Esophagus muscularis mucosa (tissue), 4 donors: ENCODE measurements around the gene TBCEL. TPM values are rescaled to one million over a fixed set of nuclear protein-coding genes. Genes with fewer than 3 reads are reported as not detected.
"Not testable (repeated sequence)": the region's sequence is repeated elsewhere in the genome, so short reads cannot be mapped to it uniquely, and the experiment has no call there.

Experiments used
- DNase-seq: peaks from one replicate; pipeline ENCODE4 v3.0.0-alpha.2; 2017; ENCODE audit errors: extremely low spot score
- H3K27ac ChIP-seq, 4 donors: fragments of 200-600 bp; sonication (generic); replicated peaks in 1 of 4; 1 replicate in 3 of 4; 2 replicates in 1 of 4; pipeline ENCODE4 v1.5.1; 2016 to 2019; ENCODE audit warnings: mild to moderate bottlenecking in 1 of 4
- H3K27me3 ChIP-seq, 4 donors: fragments of 200-600 bp; sonication (generic); one replicate each; pipeline versions ENCODE4 v1.5.1 to v1.6.0; 2016 to 2019
- H3K36me3 ChIP-seq, 4 donors: fragments of 200-600 bp; sonication (generic); one replicate each; pipeline ENCODE4 v1.5.1; 2016 to 2019
- H3K4me1 ChIP-seq, 4 donors: fragments of 200-600 bp; sonication (generic); one replicate each; pipeline ENCODE4 v1.5.1; 2016 to 2019
- H3K4me3 ChIP-seq, 4 donors: fragments of 200-600 bp; sonication (generic); 1 replicate in 2 of 4; 2 replicates in 2 of 4; pipeline ENCODE4 v1.5.1; 2016 to 2019; ENCODE audit warnings: mild to moderate bottlenecking in 4 of 4, moderate library complexity in 1 of 4
- H3K9me3 ChIP-seq, 4 donors: fragments of 200-600 bp; sonication (generic); 1 replicate in 3 of 4; 2 replicates in 1 of 4; pipeline ENCODE4 v1.5.1; 2016 to 2019
- CTCF ChIP-seq, 3 experiments: fragments of 200-600 bp in 2 of 3; fragments of 450-650 bp in 1 of 3; sonication (generic) in 2 of 3; IDR thresholded peaks; one replicate each; pipeline ENCODE4 v1.5.1; 2017 to 2019; ENCODE audit warnings: antibody characterized with exemption in 3 of 3, mild to moderate bottlenecking in 2 of 3, moderate library complexity in 1 of 3
- EP300 ChIP-seq: sonication (generic); formaldehyde crosslinking; IDR thresholded peaks from one replicate; pipeline ENCODE4 v1.6.1; 2017; ENCODE audit warnings: antibody characterized with exemption
- POLR2A ChIP-seq: fragments of 450-650 bp; IDR thresholded peaks from one replicate; pipeline ENCODE4 v1.6.1; 2017; ENCODE audit warnings: antibody characterized with exemption, moderate library complexity, mild to moderate bottlenecking, low read depth
- POLR2AphosphoS5 ChIP-seq, 2 donors: sonication (generic); formaldehyde crosslinking; IDR thresholded peaks; one replicate each; pipeline ENCODE4 v1.6.1; 2017; ENCODE audit warnings: antibody characterized with exemption in 2 of 2
- WGBS: methylation state at CpG from one replicate; pipeline ENCODE4 v1.1.5; 2018; 5-methylcytosine and 5-hydroxymethylcytosine counted together
- intact Hi-C: fragments of 100-400 bp; cut with DNase I; formaldehyde crosslinking; loops from one replicate; pipeline ENCODE4 v1.15.1; 2023
- total RNA-seq, 4 donors: library from RNA; depleted of rRNA; stranded (reverse); fragments of >200 nt; gene quantifications; one replicate each; pipeline versions ENCODE4 v1.1.0 to v1.2.1, GENCODE V29; 2016

Gene TBCEL
- total RNA-seq, 4 donors from 2014 or later: 25.0 to 31.4 (median 27.9) TPM

- no peaks in the 10 kb centered on the region for H3K27me3 ChIP-seq
- no peak for DNase-seq
- intact Hi-C loops: no loop called here
- no peaks in the 10 kb centered on the region for H3K4me1 ChIP-seq
- no peak overlapping the region for H3K4me3 ChIP-seq
- no peak for TF ChIP-seq CTCF (IDR thresholded peaks at IDR 0.05)
- TF ChIP-seq POLR2AphosphoS5 (IDR thresholded peaks at IDR 0.05): no peak
- TF ChIP-seq EP300: no peak
- TF ChIP-seq POLR2A: no peak
- no peak overlapping the region for H3K27ac ChIP-seq
- H3K36me3 ChIP-seq: no peaks in the 10 kb centered on the region
- no peaks in the 10 kb centered on the region for H3K9me3 ChIP-seq
- 44% methylated on average over 4 of the region's 4 CpGs for WGBS
Measured at GRCh38 chr11:121004206-121004840, 19.6 kb upstream of the TBCEL start.

GRCh38 chr11:121006922-121007321 is 17.0 kb upstream of the TBCEL start:
- Histone ChIP-seq H3K4me3 (no peak overlapping the region), H3K36me3 (no peaks in the 10 kb centered on the region), H3K27me3 (no peaks in the 10 kb centered on the region), H3K4me1 (no peaks in the 10 kb centered on the region), H3K27ac (no peak overlapping the region), H3K9me3 (no peaks in the 10 kb centered on the region)
- TF ChIP-seq POLR2AphosphoS5 (IDR thresholded peaks at IDR 0.05): no peak
- TF ChIP-seq CTCF (IDR thresholded peaks at IDR 0.05): no peak
- no peak for TF ChIP-seq EP300
- TF ChIP-seq POLR2A: no peak
- no peak for DNase-seq
- intact Hi-C loops: no loop called here
- WGBS: 88% methylated on average over 1 of the region's 1 CpG

- DNase-seq: no peak
- TF ChIP-seq POLR2AphosphoS5 (IDR thresholded peaks at IDR 0.05) (no peak), POLR2A (no peak), EP300 (no peak), CTCF (IDR thresholded peaks at IDR 0.05) (no peak)
- Histone ChIP-seq H3K4me3 (no peak overlapping the region), H3K4me1 (no peaks in the 10 kb centered on the region), H3K36me3 (no peaks in the 10 kb centered on the region), H3K9me3 (no peaks in the 10 kb centered on the region), H3K27me3 (no peaks in the 10 kb centered on the region), H3K27ac (no peak overlapping the region)
- intact Hi-C loops: no loop called here
Measured at GRCh38 chr11:121008551-121008950, 15.4 kb upstream of the TBCEL start.

GRCh38 chr11:121012091-121012490 is 11.8 kb upstream of the TBCEL start:
- H3K27me3 ChIP-seq: no peaks in the 10 kb centered on the region
- no peak overlapping the region for H3K27ac ChIP-seq
- no peaks in the 10 kb centered on the region for H3K4me1 ChIP-seq
- TF ChIP-seq POLR2A (no peak), POLR2AphosphoS5 (IDR thresholded peaks at IDR 0.05) (no peak), CTCF (IDR thresholded peaks at IDR 0.05) (no peak), EP300 (no peak)
- no peak for DNase-seq
- H3K4me3 ChIP-seq: no peak overlapping the region
- 83% methylated on average over 1 of the region's 1 CpG for WGBS
- H3K9me3 ChIP-seq: no peaks in the 10 kb centered on the region
- intact Hi-C loops: no loop called here
- no peaks in the 10 kb centered on the region for H3K36me3 ChIP-seq

- H3K27me3 ChIP-seq: no peaks in the 10 kb centered on the region
- no peak overlapping the region for H3K4me3 ChIP-seq
- intact Hi-C loops: no loop called here
- TF ChIP-seq EP300: no peak
- no peaks in the 10 kb centered on the region for H3K9me3 ChIP-seq
- 48% methylated on average over 1 of the region's 1 CpG for WGBS
- DNase-seq: no peak
- no peak overlapping the region for H3K27ac ChIP-seq
- no peaks in the 10 kb centered on the region for H3K36me3 ChIP-seq
- peaks cover 0 to 6% (median 5%) of the 10 kb centered on the region in 4 donors for H3K4me1 ChIP-seq
Measured at GRCh38 chr11:121018746-121019145, 5.2 kb upstream of the TBCEL start.

- H3K4me1 ChIP-seq: peaks cover 14 to 26% (median 22%) of the 10 kb centered on the region in 4 donors
- H3K4me3 ChIP-seq, intact Hi-C loops, H3K27me3 ChIP-seq, DNase-seq, H3K9me3 ChIP-seq, H3K36me3 ChIP-seq, H3K27ac ChIP-seq: not testable (repeated sequence)
- 100% methylated on average over 2 of the region's 36 CpGs for WGBS
Measured at GRCh38 chr11:121021718-121022117, 2.2 kb upstream of the TBCEL start.
